ENCODE results near the gene OGA.

The OGA gene

DNA sequence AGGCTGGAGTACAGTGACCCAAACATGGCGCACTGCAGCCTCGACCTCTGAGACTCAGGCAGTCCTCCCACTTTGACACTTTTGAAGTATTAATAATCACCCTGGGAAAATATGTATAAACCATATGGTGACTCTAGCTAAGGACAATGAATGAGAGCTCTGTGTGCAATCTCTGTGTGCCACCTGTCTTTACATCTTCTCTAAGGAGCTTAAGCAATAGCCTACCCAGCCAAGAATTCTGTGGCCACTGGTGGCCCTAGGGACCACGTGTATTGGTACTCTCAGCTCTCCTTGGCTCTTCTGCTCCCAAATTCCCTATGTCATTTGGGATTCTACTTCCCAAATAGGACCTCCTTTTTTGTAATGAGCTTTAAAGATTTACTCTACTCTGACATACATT, 66.0 kb downstream of the OGA start:
- no peak for DNase-seq

DNA sequence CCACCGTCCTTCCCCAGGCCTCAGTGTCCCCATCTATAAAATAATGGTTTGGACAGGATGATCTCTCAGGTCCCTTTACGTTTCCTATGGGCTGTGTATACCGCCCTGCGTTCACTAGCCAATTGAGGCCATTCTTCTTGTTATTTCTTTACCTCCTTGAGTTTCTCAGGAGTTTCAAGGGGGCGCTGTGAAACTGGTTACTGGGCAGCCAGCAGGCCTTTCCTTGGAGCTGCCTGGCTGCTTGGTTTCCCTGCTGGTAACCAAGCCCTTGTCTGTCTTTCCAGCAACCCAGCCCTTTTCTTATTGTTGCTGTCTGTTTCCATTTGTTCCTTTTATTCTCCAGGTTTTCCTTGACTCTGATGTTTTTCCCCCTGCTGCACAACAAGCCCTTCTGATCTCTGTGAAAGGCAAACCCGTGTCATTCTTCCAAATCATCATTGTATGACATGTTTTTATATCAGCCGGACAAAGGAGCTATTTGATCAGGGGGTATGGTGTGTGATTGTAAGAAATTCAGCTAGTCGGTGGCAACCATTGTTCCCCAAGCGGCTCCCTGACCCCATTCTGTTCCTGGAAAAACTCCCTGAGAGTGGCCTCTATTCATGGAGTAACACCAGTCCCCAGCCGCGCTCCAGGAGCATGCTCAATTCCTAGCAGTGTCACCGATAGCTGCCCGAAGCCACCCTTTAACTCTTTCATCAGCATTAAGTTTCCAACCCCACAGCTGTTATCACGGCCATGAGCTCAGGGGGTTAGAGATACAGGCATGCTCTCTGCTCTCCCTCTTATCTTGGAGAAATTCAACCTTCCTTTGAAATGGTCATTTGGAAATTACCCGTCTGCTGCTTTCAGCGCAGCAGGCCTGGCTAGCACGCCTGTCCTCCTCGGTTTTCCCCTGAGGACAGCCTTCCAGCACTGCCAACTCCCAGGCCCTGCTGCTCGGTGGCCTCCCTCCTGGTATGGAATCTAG, 68.9 kb downstream of the OGA start:
- no peak for DNase-seq

DNA sequence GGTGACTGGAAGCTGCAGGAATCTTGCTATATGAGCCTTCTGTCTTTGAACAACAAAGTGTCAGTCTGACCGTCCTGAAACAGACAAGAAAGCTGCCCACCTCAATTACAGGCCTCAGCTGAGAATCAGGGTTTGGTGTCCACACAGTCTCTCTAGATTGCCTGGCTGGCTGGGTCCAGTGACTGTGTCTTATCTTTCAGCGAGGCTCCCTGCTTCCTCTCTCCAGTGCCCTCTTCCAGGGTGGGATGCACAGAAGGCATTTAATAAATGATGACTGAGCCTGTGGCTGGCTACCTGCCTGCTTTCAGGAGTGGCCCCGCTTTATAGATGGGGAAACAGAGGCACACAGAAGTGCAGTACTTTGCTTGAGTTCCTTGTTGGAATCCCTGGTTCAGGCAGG, 69.7 kb downstream of the OGA start:
- DNase-seq, result no peak

DNA sequence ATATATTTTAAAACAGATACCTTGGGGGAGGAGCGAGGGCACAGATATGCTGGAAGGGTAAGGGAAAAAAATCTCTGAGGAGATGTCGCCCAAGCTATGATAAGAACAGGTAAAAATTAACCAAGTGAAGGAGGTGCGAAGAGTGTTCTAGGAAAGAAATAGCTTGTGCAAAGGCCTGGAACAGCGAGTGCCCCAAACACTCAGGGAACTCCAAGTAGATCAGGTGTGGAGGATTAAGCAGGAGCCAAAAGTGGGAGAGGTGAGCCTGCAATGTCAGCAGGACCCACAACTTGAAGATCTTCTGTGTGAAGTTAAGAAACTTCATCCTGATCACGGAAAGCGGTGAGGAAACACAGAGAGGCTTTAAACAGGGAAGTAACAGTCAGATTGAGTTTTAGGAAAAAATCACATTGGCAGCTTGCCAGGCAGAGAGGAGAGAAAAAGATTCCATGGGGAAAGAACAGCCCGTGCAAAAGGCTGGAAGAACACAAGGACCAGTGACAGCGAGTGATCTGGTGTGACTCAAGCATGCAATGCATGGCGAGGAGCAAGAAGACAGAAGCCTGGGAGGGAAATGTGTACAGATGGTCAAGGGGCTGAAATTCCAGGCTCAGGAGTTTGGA, 73.1 kb downstream of the OGA start:
- DNase-seq, result no peak

DNA sequence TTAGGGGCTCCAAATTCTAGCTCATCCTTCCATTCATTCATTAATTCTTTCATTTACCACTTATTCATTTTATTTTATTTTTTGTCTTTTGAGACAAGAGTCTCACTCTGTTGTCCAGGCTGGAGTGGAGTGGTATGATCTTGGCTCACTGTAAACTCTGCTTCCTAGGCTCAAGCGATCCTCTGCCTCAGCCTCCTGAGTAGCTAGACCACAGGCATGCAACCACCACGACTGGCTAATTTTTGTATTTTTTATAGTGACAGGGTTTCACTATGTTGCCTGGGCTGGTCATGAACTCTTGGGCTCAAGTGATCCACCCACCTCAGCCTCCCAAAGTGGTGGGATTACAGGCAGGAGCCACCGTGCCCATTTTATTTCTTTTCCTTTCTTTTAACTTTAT, 74.0 kb downstream of the OGA start:
- no peak for DNase-seq

DNA sequence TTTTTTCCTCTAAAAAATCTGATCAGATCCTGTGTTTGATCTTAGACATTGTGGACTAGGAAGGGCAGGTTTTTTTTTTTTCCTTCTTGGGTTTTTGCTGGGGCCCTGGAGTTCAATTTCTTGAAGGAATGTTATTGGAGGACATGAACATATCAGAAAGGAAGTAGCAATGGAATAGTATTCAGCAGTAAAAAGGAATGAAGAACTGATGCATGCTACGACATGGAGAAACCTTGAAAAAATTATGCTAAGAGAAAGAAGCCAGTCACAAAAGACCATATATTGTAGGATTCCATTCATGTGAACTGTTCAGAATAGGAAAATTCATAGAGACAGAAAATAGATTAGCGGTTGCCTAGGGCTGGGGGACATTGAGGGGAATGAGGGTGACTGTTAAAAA, 76.3 kb downstream of the OGA start:
- no peak for DNase-seq

DNA sequence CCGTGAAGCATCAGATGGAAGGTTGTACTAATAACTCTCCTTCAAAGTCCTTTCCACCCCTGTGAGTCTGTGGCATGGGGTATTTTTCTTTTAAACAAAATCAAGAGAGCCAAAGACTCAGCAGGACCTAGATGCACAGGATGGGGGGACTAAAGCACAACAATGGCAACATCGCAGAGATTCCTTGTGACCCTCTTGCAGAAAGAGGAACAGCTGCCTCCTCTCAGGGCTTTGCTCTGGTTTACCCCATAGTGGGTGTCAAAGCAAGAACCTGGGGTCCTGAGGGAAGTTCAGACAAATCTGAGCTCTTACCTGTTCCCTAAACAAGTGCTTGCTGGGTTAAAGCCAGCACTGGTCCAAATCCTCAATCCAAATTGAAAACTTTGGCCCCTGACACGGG, 81.6 kb downstream of the OGA start:
- no peak for DNase-seq

Data from stimulated activated naive CD4-positive, alpha-beta T cell (primary cell).